Colonic mucosa (tissue), 4 donors: ENCODE data around the gene NTF3. TPM values are rescaled to one million over a fixed set of nuclear protein-coding genes. Genes with fewer than 3 reads are reported as not detected.

Source experiments
- DNase-seq: peaks from one replicate; pipeline ENCODE4 v3.0.0-alpha.2; 2020
- H3K27ac ChIP-seq: fragments of 200-600 bp; one replicate; pipeline ENCODE4 v1.8.0; 2021
- H3K27me3 ChIP-seq: fragments of 200-600 bp; one replicate; pipeline ENCODE4 v1.8.0; 2021
- H3K36me3 ChIP-seq: fragments of 200-600 bp; one replicate; pipeline ENCODE4 v1.8.0; 2021
- H3K4me1 ChIP-seq: fragments of 200-600 bp; one replicate; pipeline ENCODE4 v1.8.0; 2021; ENCODE audit warnings: mild to moderate bottlenecking
- H3K4me3 ChIP-seq: fragments of 200-600 bp; one replicate; pipeline ENCODE4 v1.8.0; 2021
- H3K9ac ChIP-seq, 2 donors: one replicate each; pipeline ENCODE4 v1.7.0; 2013; ENCODE audit warnings: control low read depth in 2 of 2, low read depth in 2 of 2, low read length in 2 of 2
- H3K9me3 ChIP-seq: fragments of 200-600 bp; one replicate; pipeline ENCODE4 v1.8.0; 2021
- intact Hi-C: fragments of 100-400 bp; cut with DNase I; formaldehyde crosslinking; loops from one replicate; pipeline ENCODE4 v1.14.1; 2022
- total RNA-seq, 2 donors: library from RNA; stranded (reverse); fragmentation: NEBNext Ultra II Directional in 1 of 2; extraction: Animal tissue kit (Norgen Biotek cat#: 25700) in 1 of 2; gene quantifications; one replicate each; pipeline ENCODE4 v1.2.1, GENCODE V29; 2021
- TF ChIP-seq, protein P1 (sequence below): fragments of 200-600 bp; IDR thresholded peaks from one replicate; pipeline ENCODE4 v1.8.0; 2022; ENCODE audit warnings: antibody characterized with exemption, mild to moderate bottlenecking
- donor health status: healthy.
- donor health status: DM: no; HTN: no; CAD: no.
- donor health status: DM: no; HTN: no; CAD: no.

The NTF3 gene
- total RNA-seq, 2 donors from 2014 or later, result 0.37 to 0.49 TPM

DNA sequence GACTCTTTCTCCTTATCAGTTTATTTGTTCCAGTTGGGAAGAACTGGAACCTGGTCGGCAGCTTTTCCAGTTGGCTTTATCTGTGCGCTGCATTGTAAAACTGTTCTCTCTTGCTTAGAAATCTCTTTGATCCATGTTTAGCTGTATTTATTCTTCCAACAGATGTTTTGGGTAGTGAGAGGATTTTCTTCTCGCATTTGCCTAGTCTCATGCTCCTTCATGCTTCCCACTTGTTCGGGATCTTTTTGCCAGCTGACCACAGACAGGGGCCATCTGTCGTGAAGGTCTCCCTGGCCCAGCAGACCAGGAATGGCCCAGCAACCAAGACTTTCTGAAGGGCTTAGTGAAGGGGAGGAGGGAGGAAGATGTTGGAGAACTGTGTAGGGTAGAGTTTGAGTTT lies 21.6 kb downstream of the NTF3 start:
- Histone ChIP-seq H3K27me3 (no peaks in the 10 kb centered on the region), H3K9me3 (no peaks in the 10 kb centered on the region)
- no peak for DNase-seq

DNA sequence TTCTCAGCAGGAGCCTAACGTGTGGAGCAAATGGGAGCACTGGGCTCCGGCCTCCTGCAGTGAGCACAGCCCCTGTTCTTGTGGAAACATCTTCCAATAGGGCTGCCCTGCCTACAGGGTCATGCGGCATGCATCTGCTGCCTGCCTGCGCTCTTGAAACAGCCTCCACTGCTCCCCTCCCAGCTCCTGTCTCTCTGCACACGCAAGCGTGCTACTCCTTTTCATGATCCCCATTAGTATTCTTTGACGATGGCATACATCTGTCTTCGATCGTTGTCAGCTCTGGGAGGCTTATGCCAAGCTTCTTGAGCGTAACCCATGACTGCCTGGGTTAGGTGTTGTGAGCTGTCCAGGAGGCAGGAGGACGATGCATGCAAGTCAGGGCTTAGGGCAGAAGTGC lies 23.1 kb downstream of the NTF3 start:
- no peaks in the 10 kb centered on the region for H3K36me3 ChIP-seq
- TF ChIP-seq, protein P1, sequence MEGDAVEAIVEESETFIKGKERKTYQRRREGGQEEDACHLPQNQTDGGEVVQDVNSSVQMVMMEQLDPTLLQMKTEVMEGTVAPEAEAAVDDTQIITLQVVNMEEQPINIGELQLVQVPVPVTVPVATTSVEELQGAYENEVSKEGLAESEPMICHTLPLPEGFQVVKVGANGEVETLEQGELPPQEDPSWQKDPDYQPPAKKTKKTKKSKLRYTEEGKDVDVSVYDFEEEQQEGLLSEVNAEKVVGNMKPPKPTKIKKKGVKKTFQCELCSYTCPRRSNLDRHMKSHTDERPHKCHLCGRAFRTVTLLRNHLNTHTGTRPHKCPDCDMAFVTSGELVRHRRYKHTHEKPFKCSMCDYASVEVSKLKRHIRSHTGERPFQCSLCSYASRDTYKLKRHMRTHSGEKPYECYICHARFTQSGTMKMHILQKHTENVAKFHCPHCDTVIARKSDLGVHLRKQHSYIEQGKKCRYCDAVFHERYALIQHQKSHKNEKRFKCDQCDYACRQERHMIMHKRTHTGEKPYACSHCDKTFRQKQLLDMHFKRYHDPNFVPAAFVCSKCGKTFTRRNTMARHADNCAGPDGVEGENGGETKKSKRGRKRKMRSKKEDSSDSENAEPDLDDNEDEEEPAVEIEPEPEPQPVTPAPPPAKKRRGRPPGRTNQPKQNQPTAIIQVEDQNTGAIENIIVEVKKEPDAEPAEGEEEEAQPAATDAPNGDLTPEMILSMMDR, result no peak
- H3K27ac ChIP-seq, result no peak overlapping the region
- no peak overlapping the region for H3K9ac ChIP-seq
- no peaks in the 10 kb centered on the region for H3K27me3 ChIP-seq
- no peaks in the 10 kb centered on the region for H3K4me1 ChIP-seq
- no peak overlapping the region for H3K4me3 ChIP-seq
- H3K9me3 ChIP-seq, result no peaks in the 10 kb centered on the region
- no peak for DNase-seq
- intact Hi-C loops, result no loop called here

More for the DNA sequence above, 21.6 kb downstream of the NTF3 start:
- intact Hi-C loops, result no loop called here
- Histone ChIP-seq H3K36me3 (no peaks in the 10 kb centered on the region), H3K9ac (no peak overlapping the region), H3K4me1 (no peaks in the 10 kb centered on the region), H3K4me3 (no peak overlapping the region), H3K27ac (no peak overlapping the region)
- TF ChIP-seq, protein P1, result no peak

DNA sequence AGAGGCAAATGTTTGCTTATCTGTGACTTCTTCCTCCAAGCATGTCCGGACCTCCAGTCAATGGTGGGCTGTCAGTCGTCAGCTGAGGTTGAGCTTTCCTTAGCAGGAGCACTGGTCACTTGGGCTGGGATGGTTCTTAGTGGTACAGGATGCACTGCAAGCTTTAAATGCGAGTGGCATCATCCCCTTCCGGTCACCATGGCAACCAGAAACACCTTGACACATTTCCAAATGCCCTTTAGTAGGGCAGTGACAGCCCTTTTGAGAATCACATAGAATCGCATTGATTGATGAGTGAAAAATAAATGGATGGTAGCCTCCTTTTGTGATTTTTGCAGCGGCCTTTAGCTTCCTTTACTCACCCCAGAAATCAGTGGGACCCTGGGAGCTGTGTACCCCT lies 24.1 kb downstream of the NTF3 start:
- intact Hi-C loops, result no loop called here
- H3K9ac ChIP-seq, result no peak overlapping the region
- no peaks in the 10 kb centered on the region for H3K4me1 ChIP-seq
- no peaks in the 10 kb centered on the region for H3K27me3 ChIP-seq
- DNase-seq, result no peak
- H3K27ac ChIP-seq, result no peak overlapping the region
- TF ChIP-seq, protein P1, result no peak
- H3K36me3 ChIP-seq, result no peaks in the 10 kb centered on the region
- no peaks in the 10 kb centered on the region for H3K9me3 ChIP-seq
- no peak overlapping the region for H3K4me3 ChIP-seq

DNA sequence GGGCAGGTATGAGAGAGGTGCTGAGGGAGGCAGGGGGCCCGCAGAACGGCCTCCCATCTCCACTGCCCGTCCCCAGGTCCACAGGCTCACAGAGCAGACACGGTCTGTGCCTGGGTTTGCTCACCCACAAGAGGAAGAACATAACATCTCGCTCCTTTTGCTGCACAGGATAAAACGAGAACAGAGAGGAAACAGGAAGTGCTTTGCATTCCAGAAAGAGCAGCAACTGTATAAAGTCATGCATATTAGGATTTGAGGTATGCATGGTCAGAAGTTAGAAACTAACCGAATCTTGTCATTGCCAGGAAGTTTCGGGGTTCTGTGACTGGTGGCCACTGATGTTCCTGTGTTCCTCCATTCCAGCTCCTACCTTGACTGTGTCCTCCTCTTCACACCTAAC lies 25.0 kb downstream of the NTF3 start:
- DNase-seq, result no peak
- no peak overlapping the region for H3K9ac ChIP-seq
- H3K36me3 ChIP-seq, result no peaks in the 10 kb centered on the region
- TF ChIP-seq, protein P1, result no peak
- H3K27ac ChIP-seq, result no peak overlapping the region
- H3K27me3 ChIP-seq, result no peaks in the 10 kb centered on the region
- H3K4me3 ChIP-seq, result no peak overlapping the region
- H3K4me1 ChIP-seq, result no peaks in the 10 kb centered on the region
- H3K9me3 ChIP-seq, result no peaks in the 10 kb centered on the region
- intact Hi-C loops, result no loop called here

DNA sequence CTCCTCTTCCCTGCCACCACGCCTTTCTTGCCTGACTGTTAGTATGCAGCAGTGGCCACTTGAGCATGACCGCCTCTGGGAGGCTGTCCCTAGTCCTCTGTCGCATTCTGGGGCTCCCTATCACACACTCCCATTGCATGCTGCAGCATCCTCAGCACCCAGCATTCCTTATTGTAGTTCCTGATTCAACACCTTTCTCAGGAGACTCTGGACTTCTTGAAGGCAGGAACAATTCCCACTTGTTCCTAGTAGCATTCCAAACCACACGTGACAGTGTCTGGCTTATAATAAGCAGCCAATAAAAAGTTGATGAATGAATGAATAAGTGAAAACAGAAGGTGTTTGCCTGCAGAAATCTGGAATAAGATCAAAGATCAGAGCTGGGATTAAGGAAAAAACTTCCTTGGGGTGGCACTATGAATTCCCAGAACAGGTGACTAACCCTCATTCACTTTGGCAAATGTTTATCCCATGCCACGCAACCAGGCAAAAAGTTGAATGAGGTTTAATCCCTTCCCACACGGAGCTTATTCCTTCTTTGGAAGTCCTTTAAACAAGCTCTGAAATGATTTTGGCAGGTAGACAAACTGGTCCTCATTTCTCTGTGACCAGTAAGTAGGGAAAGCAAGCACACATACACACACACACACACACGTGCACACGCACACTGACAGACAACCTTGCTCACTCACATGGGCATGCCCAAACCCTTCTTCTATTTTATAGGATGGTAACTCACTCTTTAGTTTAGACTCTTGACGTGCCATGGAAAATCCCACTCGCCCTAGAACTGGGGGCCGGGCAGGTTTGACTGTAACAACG lies 26.5 kb downstream of the NTF3 start:
- Histone ChIP-seq H3K4me3 (no peak overlapping the region), H3K36me3 (no peaks in the 10 kb centered on the region), H3K27ac (no peak overlapping the region), H3K9ac (no peak overlapping the region), H3K4me1 (no peaks in the 10 kb centered on the region), H3K9me3 (no peaks in the 10 kb centered on the region), H3K27me3 (no peaks in the 10 kb centered on the region)
- intact Hi-C loops, result no loop called here
- no peak for DNase-seq
- TF ChIP-seq, protein P1, result no peak
